Small intestine (tissue), 7 donors: ENCODE data around the gene CEP164. TPM values are rescaled to one million over a fixed set of nuclear protein-coding genes. Genes with fewer than 3 reads are reported as not detected.

ENCODE experiments used
- DNase-seq, 2 donors: peaks; one replicate each; pipeline versions ENCODE4 v3.0.0 to v3.0.0-alpha.2; 2013
- FAIRE-seq: peaks from 2 replicates; lab custom pipeline; 2012; peaks lifted over from hg19 to GRCh38; lab: Jason Lieb, UNC
- H3K27ac ChIP-seq, 3 donors: one replicate each; pipeline ENCODE4 v1.5.1; 2013; ENCODE audit warnings: low read length in 2 of 3, mild to moderate bottlenecking in 2 of 3, control low read depth in 1 of 3, inconsistent platforms in 1 of 3, low read depth in 1 of 3, moderate library complexity in 1 of 3
- H3K27me3 ChIP-seq, 3 donors: one replicate each; pipeline ENCODE4 v1.6.1; 2013; ENCODE audit warnings: low read length in 3 of 3, inconsistent platforms in 1 of 3; ENCODE audit not compliant: control insufficient read depth in 3 of 3, insufficient read depth in 3 of 3
- H3K36me3 ChIP-seq, 3 donors: one replicate each; pipeline ENCODE4 v1.6.1; 2013; ENCODE audit warnings: low read length in 3 of 3, inconsistent platforms in 1 of 3, low read depth in 1 of 3, mild to moderate bottlenecking in 1 of 3, moderate library complexity in 1 of 3; ENCODE audit not compliant: control insufficient read depth in 3 of 3, insufficient read depth in 2 of 3
- H3K4me1 ChIP-seq, 3 donors: one replicate each; pipeline ENCODE4 v1.6.1; 2013; ENCODE audit warnings: low read length in 2 of 3, inconsistent platforms in 1 of 3, low read depth in 1 of 3, mild to moderate bottlenecking in 1 of 3, moderate library complexity in 1 of 3; ENCODE audit not compliant: control insufficient read depth in 3 of 3, insufficient read depth in 2 of 3
- H3K4me3 ChIP-seq, 3 donors: one replicate each; pipeline ENCODE4 v1.5.1; 2013; ENCODE audit warnings: low read length in 3 of 3, control low read depth in 1 of 3, inconsistent platforms in 1 of 3, low read depth in 1 of 3, mild to moderate bottlenecking in 1 of 3, moderate library complexity in 1 of 3
- H3K9me3 ChIP-seq, 2 donors: one replicate each; pipeline ENCODE4 v1.6.1; 2013; ENCODE audit warnings: low read depth in 1 of 2, low read length in 1 of 2; ENCODE audit not compliant: control insufficient read depth in 2 of 2, insufficient read depth in 1 of 2
- WGBS, 3 donors: extraction: QIAGEN DNeasy Blood & Tissue Kit; methylation state at CpG; one replicate each; pipeline ENCODE4 v1.1.7; 2013; 5-methylcytosine and 5-hydroxymethylcytosine counted together
- polyA plus RNA-seq, 4 donors: library from polyadenylated mRNA; stranded (reverse) in 3 of 4; unstranded in 1 of 4; fragments of 200-250 nt in 3 of 4; fragments of 120-200 nt in 1 of 4; gene quantifications; one replicate each; pipeline versions ENCODE4 v1.2.1 to v1.2.3, GENCODE V29; 2013
- donor health status: healthy with polysubstance abuse.
- donor health status: control.
- donor health status: control.
- donor health status: Bipolar disorder and iron deficiency.
- donor health status: healthy.

Gene CEP164
- polyA plus RNA-seq, 4 donors = 2.9 to 23.9 (median 8.8) TPM

GRCh38 chr11:117356126-117356890, 28.7 kb downstream of the CEP164 start:
- H3K4me1 ChIP-seq = no peaks in the 10 kb centered on the region
- DNase-seq (no peak), FAIRE-seq (no peak)
- H3K36me3 ChIP-seq = peaks cover 6 to 63% (median 19%) of the 10 kb centered on the region in 3 donors
- no peak overlapping the region for H3K4me3 ChIP-seq
- H3K27me3 ChIP-seq = no peaks in the 10 kb centered on the region
- H3K9me3 ChIP-seq = no peaks in the 10 kb centered on the region
- WGBS, 3 donors = 91 to 95% (median 92%) methylated on average over 9 of the region's 9 CpGs
- H3K27ac ChIP-seq = no peak overlapping the region

- H3K9me3 ChIP-seq = no peaks in the 10 kb centered on the region
- H3K4me1 ChIP-seq = no peaks in the 10 kb centered on the region
- peaks cover 4 to 42% (median 12%) of the 10 kb centered on the region in 3 donors for H3K36me3 ChIP-seq
- no peaks in the 10 kb centered on the region for H3K27me3 ChIP-seq
- H3K4me3 ChIP-seq = no peak overlapping the region
- H3K27ac ChIP-seq = no peak overlapping the region
- 94 to 98% (median 95%) methylated on average over 8 of the region's 8 CpGs for WGBS, 3 donors
- DNase-seq (no peak), FAIRE-seq (no peak)
Observed at GRCh38 chr11:117361432-117361831, 33.8 kb downstream of the CEP164 start.

GRCh38 chr11:117366248-117366647, 38.6 kb downstream of the CEP164 start:
- H3K27ac ChIP-seq = no peak overlapping the region
- no peaks in the 10 kb centered on the region for H3K9me3 ChIP-seq
- DNase-seq (no peak), FAIRE-seq (no peak)
- H3K36me3 ChIP-seq = peaks cover 2 to 47% (median 12%) of the 10 kb centered on the region in 3 donors
- no peaks in the 10 kb centered on the region for H3K4me1 ChIP-seq
- WGBS, 3 donors = 88 to 90% (median 88%) methylated on average over 6 of the region's 6 CpGs
- no peaks in the 10 kb centered on the region for H3K27me3 ChIP-seq
- no peak overlapping the region for H3K4me3 ChIP-seq

- 88 to 91% (median 89%) methylated on average over 2 of the region's 2 CpGs for WGBS, 3 donors
- Histone ChIP-seq H3K4me3 (no peak overlapping the region), H3K9me3 (no peaks in the 10 kb centered on the region), H3K27me3 (no peaks in the 10 kb centered on the region), H3K27ac (no peak overlapping the region), H3K36me3 (peaks cover 2 to 49% (median 14%) of the 10 kb centered on the region in 3 donors), H3K4me1 (no peaks in the 10 kb centered on the region)
- no peak for FAIRE-seq
- DNase-seq = no peak
Observed at GRCh38 chr11:117366875-117367274, 39.2 kb downstream of the CEP164 start.

- no peak for DNase-seq
- no peaks in the 10 kb centered on the region for H3K9me3 ChIP-seq
- no peak for FAIRE-seq
- peaks cover 0 to 61% (median 9%) of the 10 kb centered on the region in 3 donors for H3K36me3 ChIP-seq
- no peaks in the 10 kb centered on the region for H3K27me3 ChIP-seq
- 84 to 100% (median 100%) methylated on average over 1 of the region's 1 CpG for WGBS, 3 donors
- H3K27ac ChIP-seq = no peak overlapping the region
- no peak overlapping the region for H3K4me3 ChIP-seq
- H3K4me1 ChIP-seq = no peaks in the 10 kb centered on the region
Observed at GRCh38 chr11:117369534-117369933, 41.9 kb downstream of the CEP164 start.

- no peaks in the 10 kb centered on the region for H3K9me3 ChIP-seq
- peaks cover 3 to 71% (median 4%) of the 10 kb centered on the region in 3 donors for H3K36me3 ChIP-seq
- no peaks in the 10 kb centered on the region for H3K27me3 ChIP-seq
- WGBS, 3 donors = 94 to 100% (median 95%) methylated on average over 4 of the region's 4 CpGs
- no peak overlapping the region for H3K27ac ChIP-seq
- H3K4me3 ChIP-seq = no peak overlapping the region
- no peak for DNase-seq
- no peak for FAIRE-seq
- no peaks in the 10 kb centered on the region for H3K4me1 ChIP-seq
Observed at GRCh38 chr11:117371453-117371852, 43.8 kb downstream of the CEP164 start.

- H3K27me3 ChIP-seq = no peaks in the 10 kb centered on the region
- no peaks in the 10 kb centered on the region for H3K9me3 ChIP-seq
- no peak overlapping the region for H3K4me3 ChIP-seq
- FAIRE-seq = no peak
- DNase-seq = no peak
- 91 to 96% (median 95%) methylated on average over 8 of the region's 8 CpGs for WGBS, 3 donors
- H3K36me3 ChIP-seq = peaks cover 3 to 75% (median 4%) of the 10 kb centered on the region in 3 donors
- H3K27ac ChIP-seq = no peak overlapping the region
- no peaks in the 10 kb centered on the region for H3K4me1 ChIP-seq
Observed at GRCh38 chr11:117374316-117375055, 46.8 kb downstream of the CEP164 start.

- Histone ChIP-seq H3K4me3 (no peak overlapping the region), H3K27ac (no peak overlapping the region), H3K9me3 (no peaks in the 10 kb centered on the region), H3K4me1 (no peaks in the 10 kb centered on the region), H3K27me3 (no peaks in the 10 kb centered on the region), H3K36me3 (peaks cover 4 to 77% (median 6%) of the 10 kb centered on the region in 3 donors)
- WGBS, 3 donors = 89 to 92% (median 90%) methylated on average over 5 of the region's 5 CpGs
- DNase-seq (no peak), FAIRE-seq (no peak)
Observed at GRCh38 chr11:117375960-117376359, 48.3 kb downstream of the CEP164 start.
